Measurements from ENCODE around the gene ARHGEF26. TPM values are rescaled to one million over a fixed set of nuclear protein-coding genes. Genes with fewer than 3 reads are reported as not detected.
"Not testable (repeated sequence)": the region's sequence is repeated elsewhere in the genome, so short reads cannot be mapped to it uniquely, and the experiment has no call there.

Gene ARHGEF26
- total RNA-seq, result 18.4 TPM
- long read RNA-seq, partial matches to known transcripts, result 11 of 18 reads
- long read RNA-seq, other reads (novel, unspliced or antisense), result 6 of 18 reads

- DNase-seq (ENCODE audit: low spot score), result peak; percentile 95
Measured at GRCh38 chr3:154120961-154121700, at the start of gene ARHGEF26. ARHGEF26 (plus strand) TSS chr3:154121390; CDS start chr3:154121993, 603 bp downstream.

GRCh38 chr3:154074966-154075365 lies 46.2 kb upstream of the ARHGEF26 start:
- DNase-seq (ENCODE audit: low spot score), result no peak

GRCh38 chr3:154078672-154079071 lies 42.5 kb upstream of the ARHGEF26 start:
- DNase-seq (ENCODE audit: low spot score), result no peak

GRCh38 chr3:154081305-154081704 lies 39.9 kb upstream of the ARHGEF26 start:
- no peak for DNase-seq (ENCODE audit: low spot score)

- no peak for DNase-seq (ENCODE audit: low spot score)
Measured at GRCh38 chr3:154085071-154085470, 36.1 kb upstream of the ARHGEF26 start.

GRCh38 chr3:154085799-154086198 lies 35.4 kb upstream of the ARHGEF26 start:
- no peak for DNase-seq (ENCODE audit: low spot score)

GRCh38 chr3:154086286-154086685 lies 34.9 kb upstream of the ARHGEF26 start:
- no peak for DNase-seq (ENCODE audit: low spot score)

GRCh38 chr3:154087756-154088480 lies 33.3 kb upstream of the ARHGEF26 start:
- DNase-seq (ENCODE audit: low spot score), result not testable (repeated sequence)

GRCh38 chr3:154089421-154090420 lies 31.5 kb upstream of the ARHGEF26 start:
- DNase-seq (ENCODE audit: low spot score), result no peak

- DNase-seq (ENCODE audit: low spot score), result no peak
Measured at GRCh38 chr3:154094051-154094450, 27.1 kb upstream of the ARHGEF26 start.

GRCh38 chr3:154095832-154096421 lies 25.3 kb upstream of the ARHGEF26 start:
- no peak for DNase-seq (ENCODE audit: low spot score)

GRCh38 chr3:154098376-154098775 lies 22.8 kb upstream of the ARHGEF26 start:
- DNase-seq (ENCODE audit: low spot score), result no peak

- DNase-seq (ENCODE audit: low spot score), result no peak
Measured at GRCh38 chr3:154100556-154100955, 20.6 kb upstream of the ARHGEF26 start.

GRCh38 chr3:154101250-154101649 lies 19.9 kb upstream of the ARHGEF26 start:
- DNase-seq (ENCODE audit: low spot score), result no peak

- no peak for DNase-seq (ENCODE audit: low spot score)
Measured at GRCh38 chr3:154102225-154102624, 19.0 kb upstream of the ARHGEF26 start.

GRCh38 chr3:154105218-154105975 lies 15.8 kb upstream of the ARHGEF26 start:
- DNase-seq (ENCODE audit: low spot score), result no peak

- DNase-seq (ENCODE audit: low spot score), result no peak
Measured at GRCh38 chr3:154111365-154111935, 9.7 kb upstream of the ARHGEF26 start.

GRCh38 chr3:154112146-154112852 lies 8.9 kb upstream of the ARHGEF26 start:
- DNase-seq (ENCODE audit: low spot score), result no peak

- DNase-seq (ENCODE audit: low spot score), result no peak
Measured at GRCh38 chr3:154113609-154114008, 7.6 kb upstream of the ARHGEF26 start.
